B cell (primary cell): Measurements from ENCODE around the gene AANAT. TPM values are rescaled to one million over a fixed set of nuclear protein-coding genes. Genes with fewer than 3 reads are reported as not detected.

Experiments used
- ATAC-seq: fragments of 200-7000 bp; cut with Tn5 transposase; one replicate; pipeline ENCODE4 v1.10.0; 2021; ENCODE audit warnings: low read depth, mild to moderate bottlenecking, moderate number of reproducible peaks, moderate library complexity
- CTCF ChIA-PET: fragments of 350-600 bp; sonication (Branson Sonifier 250); formaldehyde crosslinking; loops from one replicate; lab custom pipeline; 2021; ENCODE audit warnings: antibody characterized with exemption, inconsistent platforms; lab: Charles Lee
- POLR2A ChIA-PET: fragments of 350-600 bp; sonication (Branson Sonifier 250); formaldehyde crosslinking; loops from one replicate; lab custom pipeline; 2021; ENCODE audit warnings: antibody characterized with exemption; lab: Charles Lee
- DNase-seq: peaks from one replicate; pipeline ENCODE4 v3.0.0; 2013
- H2AFZ ChIP-seq: 2 replicates; pipeline ENCODE4 v1.6.1; 2012; ENCODE audit warnings: mild to moderate bottlenecking, low read depth, low read length; ENCODE audit not compliant: insufficient read depth, poor library complexity, severe bottlenecking
- H3K27ac ChIP-seq, 2 donors: 1 replicate in 1 of 2; 2 replicates in 1 of 2; pipeline ENCODE4 v1.5.1; 2012 to 2013; ENCODE audit warnings: low read length in 2 of 2, mild to moderate bottlenecking in 2 of 2, moderate library complexity in 1 of 2
- H3K27me3 ChIP-seq, 4 experiments: fragments of 200-600 bp in 1 of 4; sonication (generic) in 1 of 4; replicated peaks in 1 of 4; 1 replicate in 2 of 4; 2 replicates in 2 of 4; pipeline versions ENCODE4 v1.6.1 to v1.7.0; 2013 to 2016; ENCODE audit warnings: low read length in 3 of 4, mild to moderate bottlenecking in 2 of 4, mixed read lengths in 1 of 4, moderate library complexity in 1 of 4; ENCODE audit not compliant: insufficient read depth in 4 of 4, control insufficient read depth in 3 of 4; ENCODE audit errors: control extremely low read depth in 1 of 4
- H3K36me3 ChIP-seq, 2 experiments: replicated peaks in 1 of 2; 1 replicate in 1 of 2; 2 replicates in 1 of 2; pipeline versions ENCODE4 v1.6.1 to v1.7.1; 2013; ENCODE audit warnings: low read length in 1 of 2; ENCODE audit not compliant: insufficient read depth in 2 of 2, control insufficient read depth in 1 of 2; ENCODE audit errors: control extremely low read depth in 1 of 2, extremely low read depth in 1 of 2
- H3K4me1 ChIP-seq, 2 donors: fragments of 200-600 bp in 1 of 2; sonication (generic) in 1 of 2; 1 replicate in 1 of 2; 2 replicates in 1 of 2; pipeline versions ENCODE4 v1.5.1 to v1.6.1; 2013 to 2017; ENCODE audit warnings: low read length in 2 of 2; ENCODE audit not compliant: control insufficient read depth in 2 of 2, insufficient read depth in 2 of 2
- H3K4me2 ChIP-seq: replicated peaks from 2 replicates; pipeline ENCODE3; 2012; ENCODE audit warnings: mild to moderate bottlenecking, low read depth, low read length; ENCODE audit not compliant: poor library complexity, severe bottlenecking
- H3K4me3 ChIP-seq, 5 experiments: fragments of 200-600 bp in 1 of 5; sonication (generic) in 1 of 5; 1 replicate in 3 of 5; 2 replicates in 2 of 5; pipeline versions ENCODE4 v1.5.1 to v1.7.0; 2011 to 2016; ENCODE audit warnings: low read length in 4 of 5, mild to moderate bottlenecking in 4 of 5, low read depth in 2 of 5, control low read depth in 1 of 5, moderate library complexity in 1 of 5; ENCODE audit not compliant: insufficient read depth in 1 of 5; ENCODE audit errors: control extremely low read depth in 1 of 5, extremely low read depth in 1 of 5
- H3K79me2 ChIP-seq: fragments of 200-600 bp; sonication (generic); one replicate; pipeline ENCODE4 v1.6.0; 2016; ENCODE audit warnings: low read length; ENCODE audit not compliant: control insufficient read depth, insufficient read depth
- H3K9ac ChIP-seq: fragments of 200-600 bp; sonication (generic); 2 replicates; pipeline ENCODE4 v1.6.1; 2017; ENCODE audit warnings: mild to moderate bottlenecking, low read length, moderate library complexity
- H3K9me3 ChIP-seq, 3 donors: one replicate each; pipeline versions ENCODE4 v1.6.1 to v1.7.1; 2013; ENCODE audit warnings: low read length in 2 of 3; ENCODE audit not compliant: control insufficient read depth in 2 of 3, insufficient read depth in 1 of 3; ENCODE audit errors: control extremely low read depth in 1 of 3
- H4K20me1 ChIP-seq: 2 replicates; pipeline ENCODE4 v1.6.0; 2012; ENCODE audit warnings: mild to moderate bottlenecking, low read length; ENCODE audit not compliant: insufficient read depth, control insufficient read depth, poor library complexity, severe bottlenecking
- H3K27ac Mint-ChIP-seq: one replicate; pipeline ENCODE4 v1.8.0; 2021; ENCODE audit warnings: mixed read lengths
- H3K27me3 Mint-ChIP-seq: one replicate; pipeline ENCODE4 v1.8.0; 2021; ENCODE audit warnings: mixed read lengths
- H3K4me1 Mint-ChIP-seq: one replicate; pipeline ENCODE4 v1.8.0; 2021; ENCODE audit warnings: mixed read lengths
- H3K4me3 Mint-ChIP-seq: one replicate; pipeline ENCODE4 v1.8.0; 2021; ENCODE audit warnings: mixed read lengths
- H3K9me3 Mint-ChIP-seq: one replicate; pipeline ENCODE4 v1.8.0; 2022; ENCODE audit warnings: mixed read lengths; ENCODE audit not compliant: insufficient read depth
- EZH2 ChIP-seq: IDR thresholded peaks from 2 replicates; pipeline ENCODE4 v1.6.1; 2012; ENCODE audit warnings: borderline replicate concordance, low read depth, mild to moderate bottlenecking, moderate library complexity, low read length; ENCODE audit not compliant: insufficient read depth, poor library complexity, severe bottlenecking
- WGBS: methylation state at CpG from one replicate; pipeline ENCODE4 v1.1.5; 2013; ENCODE audit warnings: missing lambda C conversion rate; ENCODE audit not compliant: insufficient coverage; 5-methylcytosine and 5-hydroxymethylcytosine counted together
- intact Hi-C: fragments of 100-400 bp; cut with micrococcal nuclease; formaldehyde crosslinking; loops from one replicate; pipeline ENCODE4 v1.10.0; 2022
- polyA plus RNA-seq: library from polyadenylated mRNA; depleted of rRNA; stranded (reverse); fragments of >200 nt; gene quantifications from 2 replicates; pipeline ENCODE4 v1.2.3, GENCODE V29; 2012
- total RNA-seq, 2 donors: library from RNA; stranded (reverse); fragments of 120-200 nt in 1 of 2; gene quantifications; 1 replicate in 1 of 2; 2 replicates in 1 of 2; pipeline versions ENCODE4 v1.2.3 to v1.2.4, GENCODE V29; 2013 to 2022
- TF ChIP-seq, protein P1 (sequence below): fragments of 200-600 bp; IDR thresholded peaks from one replicate; pipeline ENCODE4 v1.8.0; 2022; ENCODE audit warnings: antibody characterized with exemption, mild to moderate bottlenecking

AANAT gene
- total and polyA plus RNA-seq, 2 donors (not counting 1 experiment from before 2014, with no cell fraction given) = 0.42 to 0.94 TPM

DNA sequence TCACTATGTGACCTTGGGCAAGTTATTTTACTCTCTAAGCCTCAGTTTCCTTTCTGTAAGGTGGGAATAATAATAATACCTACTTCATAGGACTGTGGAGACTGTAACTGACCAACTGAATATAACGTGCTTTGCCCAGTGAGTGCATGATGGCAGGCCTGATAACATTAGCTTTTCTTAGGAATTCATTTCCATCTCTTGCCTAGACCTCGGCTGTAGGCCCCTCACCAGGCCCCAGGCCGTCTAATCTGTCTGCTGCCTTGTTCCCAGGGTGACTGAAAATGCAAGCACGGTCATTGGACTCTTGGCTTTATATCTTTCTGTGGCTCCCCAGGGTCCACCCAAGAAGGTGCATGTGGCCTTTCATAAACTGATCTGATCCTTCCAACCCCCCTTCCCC, 7.7 kb upstream of the AANAT start:
- Mint-ChIP-seq H3K9me3 (no peaks in the 10 kb centered on the region), H3K4me3 (no peak overlapping the region), H3K27me3 (no peaks in the 10 kb centered on the region), H3K27ac (no peak overlapping the region), H3K4me1 (peaks cover 2% of the 10 kb centered on the region)
- DNase-seq (no peak), ATAC-seq (no peak)
- Histone ChIP-seq H3K4me2 (no peak overlapping the region), H3K27ac (no peak overlapping the region), H3K4me1 (no peaks in the 10 kb centered on the region), H4K20me1 (no peaks in the 10 kb centered on the region), H3K36me3 (no peaks in the 10 kb centered on the region), H3K9ac (no peak overlapping the region), H2AFZ (no peak overlapping the region), H3K27me3 (peaks cover 0 to 3% (median 0%) of the 10 kb centered on the region in 4 experiments), H3K4me3 (no peak overlapping the region), H3K79me2 (peaks cover 8% of the 10 kb centered on the region), H3K9me3 (no peaks in the 10 kb centered on the region)
- intact Hi-C loops = loop anchor here (1.0 kb wide), 1 partner anchor 47 kb away; no protein-coding TSS in a partner anchor
- 95% methylated on average over 4 of the region's 4 CpGs for WGBS
- ChIA-PET CTCF (interaction anchor here (0.6 to 16.1 kb wide), 25 partner anchors 7 to 1809 kb away, joined by 3 to 442 read pairs (median 6); partner anchors contain the start of genes AANAT and RHBDF2), POLR2A (interaction anchor here (0.8 kb wide), 1 partner anchor 39 kb away, joined by 6 read pairs; no protein-coding TSS in a partner anchor)
- no peak for TF ChIP-seq EZH2
- TF ChIP-seq, protein P1, sequence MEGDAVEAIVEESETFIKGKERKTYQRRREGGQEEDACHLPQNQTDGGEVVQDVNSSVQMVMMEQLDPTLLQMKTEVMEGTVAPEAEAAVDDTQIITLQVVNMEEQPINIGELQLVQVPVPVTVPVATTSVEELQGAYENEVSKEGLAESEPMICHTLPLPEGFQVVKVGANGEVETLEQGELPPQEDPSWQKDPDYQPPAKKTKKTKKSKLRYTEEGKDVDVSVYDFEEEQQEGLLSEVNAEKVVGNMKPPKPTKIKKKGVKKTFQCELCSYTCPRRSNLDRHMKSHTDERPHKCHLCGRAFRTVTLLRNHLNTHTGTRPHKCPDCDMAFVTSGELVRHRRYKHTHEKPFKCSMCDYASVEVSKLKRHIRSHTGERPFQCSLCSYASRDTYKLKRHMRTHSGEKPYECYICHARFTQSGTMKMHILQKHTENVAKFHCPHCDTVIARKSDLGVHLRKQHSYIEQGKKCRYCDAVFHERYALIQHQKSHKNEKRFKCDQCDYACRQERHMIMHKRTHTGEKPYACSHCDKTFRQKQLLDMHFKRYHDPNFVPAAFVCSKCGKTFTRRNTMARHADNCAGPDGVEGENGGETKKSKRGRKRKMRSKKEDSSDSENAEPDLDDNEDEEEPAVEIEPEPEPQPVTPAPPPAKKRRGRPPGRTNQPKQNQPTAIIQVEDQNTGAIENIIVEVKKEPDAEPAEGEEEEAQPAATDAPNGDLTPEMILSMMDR = no peak

DNA sequence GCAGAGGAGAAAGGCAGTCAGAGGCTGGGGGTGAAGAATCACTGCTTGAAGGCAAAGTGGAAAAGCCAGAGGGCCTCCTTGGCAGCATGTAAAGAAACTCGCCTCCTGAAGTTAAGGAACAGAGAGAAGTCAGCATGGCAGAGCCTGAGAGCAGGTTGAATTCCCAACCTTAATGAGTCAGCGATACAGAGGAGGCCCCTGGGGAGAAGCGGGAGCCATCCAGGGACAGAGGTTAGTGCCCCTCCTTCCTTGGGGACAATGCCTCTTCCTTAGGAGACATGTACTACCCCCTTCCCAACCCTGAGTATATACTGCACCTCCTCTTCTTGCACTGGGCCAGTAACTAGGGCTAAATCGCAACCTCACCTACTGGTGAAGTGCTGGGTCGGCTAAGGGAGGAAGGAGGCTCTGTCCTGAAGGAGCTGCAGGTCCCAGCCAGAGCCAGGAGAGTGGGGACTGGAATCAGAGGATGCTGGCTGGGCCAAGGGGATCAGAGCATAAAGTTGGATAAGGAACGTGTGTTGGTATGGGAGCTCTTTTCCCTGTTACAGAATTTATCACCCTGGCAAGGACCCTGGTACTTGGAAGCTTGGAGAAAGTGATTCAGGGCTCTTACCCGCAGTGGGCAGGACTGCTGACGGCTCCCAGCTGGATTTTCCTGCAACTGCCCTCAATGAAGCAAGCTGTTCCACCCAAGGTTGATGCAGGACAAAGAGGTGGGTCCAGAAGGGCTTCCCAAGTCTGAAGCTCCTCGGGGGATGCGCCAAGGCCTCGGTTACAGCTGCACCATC, 5.4 kb upstream of the AANAT start:
- Histone ChIP-seq H4K20me1 (no peaks in the 10 kb centered on the region), H3K9me3 (no peaks in the 10 kb centered on the region), H3K27me3 (peaks cover 0 to 3% (median 0%) of the 10 kb centered on the region in 4 experiments), H3K79me2 (peaks cover 12% of the 10 kb centered on the region), H3K4me1 (peaks cover 12 to 16% of the 10 kb centered on the region in 2 donors), H3K4me2 (no peak overlapping the region), H2AFZ (no peak overlapping the region), H3K36me3 (no peaks in the 10 kb centered on the region), H3K27ac (no peak overlapping the region), H3K9ac (no peak overlapping the region), H3K4me3 (no peak overlapping the region)
- no peak for TF ChIP-seq EZH2
- TF ChIP-seq, protein P1 = no peak
- Mint-ChIP-seq H3K4me1 (peaks cover 14% of the 10 kb centered on the region), H3K27me3 (no peaks in the 10 kb centered on the region), H3K27ac (peak overlapping the region; percentile 41), H3K4me3 (no peak overlapping the region), H3K9me3 (no peaks in the 10 kb centered on the region)
- ChIA-PET POLR2A (interaction anchor here (0.7 kb wide), 1 partner anchor 963 kb away, joined by 3 read pairs; no protein-coding TSS in a partner anchor), CTCF (interaction anchor here (1.0 to 16.1 kb wide), 5 partner anchors 36 to 158 kb away, joined by 3 to 442 read pairs (median 5); partner anchors contain the start of gene RHBDF2)
- intact Hi-C loops = no loop called here
- 96% methylated on average over 11 of the region's 11 CpGs for WGBS
- no peak for DNase-seq
- no peak for ATAC-seq
